Esophagus muscularis mucosa (tissue), 4 donors: ENCODE results near the gene F5. TPM values are rescaled to one million over a fixed set of nuclear protein-coding genes. Genes with fewer than 3 reads are reported as not detected.
A peak's percentile ranks its signal among the peaks of the same experiment; 100 is the strongest.

Source experiments
- DNase-seq: peaks from one replicate; pipeline ENCODE4 v3.0.0-alpha.2; 2017; ENCODE audit errors: extremely low spot score
- H3K27ac ChIP-seq, 4 donors: fragments of 200-600 bp; sonication (generic); replicated peaks in 1 of 4; 1 replicate in 3 of 4; 2 replicates in 1 of 4; pipeline ENCODE4 v1.5.1; 2016 to 2019; ENCODE audit warnings: mild to moderate bottlenecking in 1 of 4
- H3K27me3 ChIP-seq, 4 donors: fragments of 200-600 bp; sonication (generic); one replicate each; pipeline versions ENCODE4 v1.5.1 to v1.6.0; 2016 to 2019
- H3K36me3 ChIP-seq, 4 donors: fragments of 200-600 bp; sonication (generic); one replicate each; pipeline ENCODE4 v1.5.1; 2016 to 2019
- H3K4me1 ChIP-seq, 4 donors: fragments of 200-600 bp; sonication (generic); one replicate each; pipeline ENCODE4 v1.5.1; 2016 to 2019
- H3K4me3 ChIP-seq, 4 donors: fragments of 200-600 bp; sonication (generic); 1 replicate in 2 of 4; 2 replicates in 2 of 4; pipeline ENCODE4 v1.5.1; 2016 to 2019; ENCODE audit warnings: mild to moderate bottlenecking in 4 of 4, moderate library complexity in 1 of 4
- H3K9me3 ChIP-seq, 4 donors: fragments of 200-600 bp; sonication (generic); 1 replicate in 3 of 4; 2 replicates in 1 of 4; pipeline ENCODE4 v1.5.1; 2016 to 2019
- CTCF ChIP-seq, 3 experiments: fragments of 200-600 bp in 2 of 3; fragments of 450-650 bp in 1 of 3; sonication (generic) in 2 of 3; IDR thresholded peaks; one replicate each; pipeline ENCODE4 v1.5.1; 2017 to 2019; ENCODE audit warnings: antibody characterized with exemption in 3 of 3, mild to moderate bottlenecking in 2 of 3, moderate library complexity in 1 of 3
- EP300 ChIP-seq: sonication (generic); formaldehyde crosslinking; IDR thresholded peaks from one replicate; pipeline ENCODE4 v1.6.1; 2017; ENCODE audit warnings: antibody characterized with exemption
- POLR2A ChIP-seq: fragments of 450-650 bp; IDR thresholded peaks from one replicate; pipeline ENCODE4 v1.6.1; 2017; ENCODE audit warnings: antibody characterized with exemption, moderate library complexity, mild to moderate bottlenecking, low read depth
- POLR2AphosphoS5 ChIP-seq, 2 donors: sonication (generic); formaldehyde crosslinking; IDR thresholded peaks; one replicate each; pipeline ENCODE4 v1.6.1; 2017; ENCODE audit warnings: antibody characterized with exemption in 2 of 2
- WGBS: methylation state at CpG from one replicate; pipeline ENCODE4 v1.1.5; 2018; 5-methylcytosine and 5-hydroxymethylcytosine counted together
- intact Hi-C: fragments of 100-400 bp; cut with DNase I; formaldehyde crosslinking; loops from one replicate; pipeline ENCODE4 v1.15.1; 2023
- total RNA-seq, 4 donors: library from RNA; depleted of rRNA; stranded (reverse); fragments of >200 nt; gene quantifications; one replicate each; pipeline versions ENCODE4 v1.1.0 to v1.2.1, GENCODE V29; 2016

Gene F5
- total RNA-seq, 4 donors from 2014 or later, result 0.13 to 1.2 (median 0.34) TPM; not detected in 1

GRCh38 chr1:169486281-169487051, 99.8 kb downstream of the F5 start:
- Histone ChIP-seq H3K27ac (peak overlapping the region; percentile 96 to 99 (median 98)), H3K4me3 (peak overlapping the region; percentile 77 to 85 (median 80)), H3K9me3 (no peaks in the 10 kb centered on the region), H3K27me3 (no peaks in the 10 kb centered on the region), H3K36me3 (no peaks in the 10 kb centered on the region), H3K4me1 (peaks cover 9 to 52% (median 48%) of the 10 kb centered on the region in 4 donors)
- DNase-seq, result no peak
- intact Hi-C loops, result loop anchor here (10.0 kb wide), 1 partner anchor 382 kb away; the partner anchor contains the start of gene ATP1B1
- TF ChIP-seq EP300, result no peak
- TF ChIP-seq POLR2A, result no peak
- TF ChIP-seq CTCF (IDR thresholded peaks at IDR 0.05), result no peak
- no peak for TF ChIP-seq POLR2AphosphoS5 (IDR thresholded peaks at IDR 0.05)
- 2% methylated on average over 14 of the region's 14 CpGs for WGBS

DNA sequence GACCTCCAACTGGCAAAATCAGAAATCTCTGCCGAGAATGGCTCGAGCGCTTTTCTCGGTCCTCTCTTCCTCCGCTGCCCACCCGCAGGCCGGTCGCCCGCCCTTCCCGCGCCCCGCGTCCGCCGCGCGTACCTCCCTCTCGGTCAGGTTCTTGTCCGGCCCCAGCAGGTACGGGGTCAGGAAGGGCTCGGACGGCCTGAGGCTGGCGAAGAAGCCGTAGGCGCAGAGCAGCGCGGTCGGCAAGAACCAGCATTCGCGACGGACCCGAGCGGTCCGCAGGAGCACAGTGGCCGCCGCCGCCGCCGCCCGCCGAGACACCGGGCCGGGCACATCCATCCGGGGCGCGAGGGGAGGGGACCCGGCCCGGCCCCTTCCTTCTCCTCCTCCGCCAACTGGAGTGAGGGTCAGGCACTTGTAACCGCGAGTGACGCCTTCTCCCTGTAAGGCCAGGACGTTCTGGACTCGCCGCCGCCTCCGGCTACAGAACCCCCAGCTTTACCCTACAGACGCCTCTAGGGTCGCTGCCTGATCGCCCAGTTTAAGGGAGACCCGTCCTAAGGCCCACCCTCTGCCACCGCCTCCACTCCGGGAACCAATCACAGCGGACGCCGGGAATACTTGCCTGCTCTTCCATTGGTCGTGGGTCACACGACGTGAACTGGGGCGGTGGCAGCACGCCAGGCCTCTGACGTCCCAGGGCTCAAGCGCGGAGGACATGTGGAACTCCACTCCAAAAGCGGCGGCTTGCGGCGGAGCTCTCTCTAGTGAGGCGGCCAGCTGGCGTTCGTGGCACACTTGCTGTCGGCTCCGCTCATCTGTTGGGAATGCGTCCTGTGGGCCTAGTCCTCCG, 100.6 kb downstream of the F5 start, which contains the start of gene SLC19A2:
SLC19A2 (minus strand) TSS at position 514 of the 850 bp plus-strand sequence; CDS start at position 336, 178 bp downstream.
- DNase-seq, result peak; percentile 100
- Histone ChIP-seq H3K36me3 (no peaks in the 10 kb centered on the region), H3K27ac (peak within 1 kb of the TSS; percentile 96 to 99 (median 98)), H3K4me3 (peak within 1 kb of the TSS; percentile 77 to 85 (median 80)), H3K9me3 (no peaks in the 10 kb centered on the region), H3K4me1 (peaks cover 9 to 52% (median 50%) of the 10 kb centered on the region in 4 donors), H3K27me3 (no peaks in the 10 kb centered on the region)
- peak; percentile 91 for TF ChIP-seq POLR2A
- peak; percentile 99 for TF ChIP-seq EP300
- TF ChIP-seq CTCF (IDR thresholded peaks at IDR 0.05), result peak; percentile 41 to 47 (median 43)
- TF ChIP-seq POLR2AphosphoS5 (IDR thresholded peaks at IDR 0.05), result peak; percentile 95 to 99
- under 1% methylated on average over 46 of the region's 85 CpGs for WGBS
- intact Hi-C loops, result loop anchor here (10.0 kb wide), 1 partner anchor 381 kb away; the partner anchor contains the start of gene ATP1B1

DNA sequence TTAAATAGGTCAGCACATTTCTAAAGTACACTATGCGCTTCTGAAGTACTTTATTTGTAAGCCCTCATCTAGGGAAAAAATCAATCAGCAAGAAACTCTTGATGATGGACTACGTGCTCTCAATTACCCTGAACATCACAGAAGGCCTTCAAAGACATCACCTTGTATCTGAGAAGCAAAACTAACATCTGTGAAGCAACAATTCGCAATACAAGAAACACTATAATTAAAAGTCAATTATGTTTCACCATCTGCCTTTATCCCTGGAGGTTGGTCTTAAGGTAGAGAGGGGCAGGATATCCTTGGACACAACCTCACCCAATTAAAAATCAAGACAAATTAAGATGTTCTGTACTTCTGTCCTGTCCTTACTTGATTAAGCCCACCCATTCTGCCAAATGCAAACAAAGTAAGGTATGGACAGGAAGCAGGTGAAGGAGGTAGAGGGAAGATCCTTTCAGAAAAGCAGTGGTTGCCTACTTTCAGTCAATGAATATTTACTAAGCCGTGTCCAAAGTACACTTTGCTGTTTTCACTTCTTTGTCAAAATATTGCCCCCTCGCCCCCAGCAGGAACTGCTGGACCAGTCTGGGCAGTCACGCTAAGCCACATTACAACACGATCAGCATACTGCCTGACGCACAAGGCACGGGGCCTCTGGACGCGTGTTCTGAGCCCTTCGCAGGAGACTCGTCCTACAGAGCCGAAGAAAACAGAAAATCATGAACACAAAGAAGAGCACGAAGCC, 101.4 kb downstream of the F5 start:
- Histone ChIP-seq H3K4me3 (peak overlapping the region; percentile 77 to 85 (median 80)), H3K4me1 (peaks cover 9 to 56% (median 50%) of the 10 kb centered on the region in 4 donors), H3K9me3 (no peaks in the 10 kb centered on the region), H3K27ac (peak overlapping the region; percentile 96 to 99 (median 98)), H3K36me3 (no peaks in the 10 kb centered on the region), H3K27me3 (no peaks in the 10 kb centered on the region)
- intact Hi-C loops, result loop anchor here (10.0 kb wide), 1 partner anchor 380 kb away; the partner anchor contains the start of gene ATP1B1
- WGBS, result 15% methylated on average over 13 of the region's 15 CpGs
- TF ChIP-seq POLR2A (no peak), CTCF (IDR thresholded peaks at IDR 0.05) (no peak), EP300 (peak; percentile 72), POLR2AphosphoS5 (IDR thresholded peaks at IDR 0.05) (peak in 1 of 2 donors; percentile 75)
- no peak for DNase-seq

DNA sequence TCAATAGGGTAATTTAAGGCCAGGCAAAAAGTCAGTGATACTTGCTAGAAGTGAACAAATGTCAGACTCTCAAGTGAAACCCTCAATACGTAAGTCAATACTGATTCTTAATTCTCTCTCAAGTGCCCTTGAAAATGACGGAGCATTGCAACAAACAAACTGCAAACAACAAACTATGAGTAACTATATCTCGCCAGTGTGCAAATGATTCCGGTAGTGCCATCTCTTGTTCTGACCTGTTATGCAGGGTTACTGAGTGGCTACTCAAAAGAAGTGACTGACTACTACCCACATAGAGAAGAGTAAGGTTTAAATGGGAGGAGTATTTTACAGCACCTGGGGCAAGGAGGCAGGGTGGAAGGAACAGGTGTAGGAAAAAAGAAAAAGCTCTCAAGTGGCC, 102.2 kb downstream of the F5 start:
- peak overlapping the region; percentile 77 to 85 (median 80) for H3K4me3 ChIP-seq
- H3K4me1 ChIP-seq, result peaks cover 9 to 56% (median 50%) of the 10 kb centered on the region in 4 donors
- 84% methylated on average over 4 of the region's 4 CpGs for WGBS
- intact Hi-C loops, result loop anchor here (10.0 kb wide), 1 partner anchor 379 kb away; the partner anchor contains the start of gene ATP1B1
- H3K36me3 ChIP-seq, result no peaks in the 10 kb centered on the region
- H3K9me3 ChIP-seq, result no peaks in the 10 kb centered on the region
- H3K27me3 ChIP-seq, result no peaks in the 10 kb centered on the region
- no peak for TF ChIP-seq EP300
- no peak for TF ChIP-seq POLR2AphosphoS5 (IDR thresholded peaks at IDR 0.05)
- TF ChIP-seq POLR2A, result no peak
- TF ChIP-seq CTCF (IDR thresholded peaks at IDR 0.05), result no peak
- H3K27ac ChIP-seq, result peak overlapping the region; percentile 96 to 99 (median 98)
- DNase-seq, result no peak
